Caco-2 (cell line): Measurements from ENCODE around the gene LEMD2. TPM values are rescaled to one million over a fixed set of nuclear protein-coding genes. Genes with fewer than 3 reads are reported as not detected.
"Not testable (repeated sequence)": the region's sequence is repeated elsewhere in the genome, so short reads cannot be mapped to it uniquely, and the experiment has no call there.

Experiments
- BruUV-seq: library from RNA; stranded (reverse); fragments of 400-500 nt; replicated peaks from 2 replicates; lab custom pipeline; 2021; lab: Mats Ljungman, UMichigan
- CTCF ChIA-PET: fragments of 300-600 bp; sonication (Branson Sonifier 250); formaldehyde crosslinking; loops from one replicate; lab custom pipeline; 2022; ENCODE audit warnings: antibody characterized with exemption; lab: Charles Lee
- POLR2A ChIA-PET: fragments of 300-600 bp; sonication (Branson Sonifier 250); formaldehyde crosslinking; loops from one replicate; lab custom pipeline; 2022; ENCODE audit warnings: antibody characterized with exemption; lab: Charles Lee
- DNase-seq, 2 experiments: peaks; one replicate each; pipeline versions ENCODE4 v3.0.0 to v3.0.0-alpha.2; 2020 to 2022
- H3K27me3 ChIP-seq: replicated peaks from 2 replicates; pipeline ENCODE4 v1.6.0; 2011; ENCODE audit warnings: low read length; ENCODE audit not compliant: control insufficient read depth, insufficient read depth
- H3K36me3 ChIP-seq: 2 replicates; pipeline ENCODE4 v1.5.1; 2011; ENCODE audit warnings: low read length; ENCODE audit not compliant: control insufficient read depth, insufficient read depth
- H3K4me1 ChIP-seq: fragments of 250-450 bp; sonication (Bioruptor Pico); 2 replicates; pipeline ENCODE4 v1.5.1; 2020; ENCODE audit warnings: mild to moderate bottlenecking
- H3K4me3 ChIP-seq: 2 replicates; pipeline ENCODE4 v1.5.1; 2011; ENCODE audit warnings: low read depth, mild to moderate bottlenecking, control low read depth, low read length
- H3K9me3 ChIP-seq: fragments of 250-450 bp; sonication (Bioruptor Pico); 2 replicates; pipeline ENCODE4 v1.5.1; 2020; ENCODE audit warnings: mild to moderate bottlenecking, moderate library complexity
- H3K27ac Mint-ChIP-seq: one replicate; pipeline ENCODE4 v1.8.0; 2022; ENCODE audit warnings: mixed read lengths; ENCODE audit not compliant: unreplicated experiment
- H3K27me3 Mint-ChIP-seq: one replicate; pipeline ENCODE4 v1.8.0; 2022; ENCODE audit warnings: mixed read lengths; ENCODE audit not compliant: insufficient read depth, unreplicated experiment
- H3K36me3 Mint-ChIP-seq: one replicate; pipeline ENCODE4 v1.8.0; 2022; ENCODE audit warnings: mild to moderate bottlenecking, mixed read lengths; ENCODE audit not compliant: insufficient read depth, unreplicated experiment
- H3K4me1 Mint-ChIP-seq: one replicate; pipeline ENCODE4 v1.8.0; 2022; ENCODE audit warnings: low read depth, mixed read lengths; ENCODE audit not compliant: unreplicated experiment
- H3K4me3 Mint-ChIP-seq: one replicate; pipeline ENCODE4 v1.8.0; 2022; ENCODE audit warnings: mild to moderate bottlenecking, moderate library complexity, mixed read lengths; ENCODE audit not compliant: unreplicated experiment
- H3K9me3 Mint-ChIP-seq: one replicate; pipeline ENCODE4 v1.8.0; 2022; ENCODE audit warnings: mixed read lengths; ENCODE audit not compliant: unreplicated experiment
- CTCF ChIP-seq, 2 experiments: fragments of 200-600 bp in 1 of 2; IDR thresholded peaks; 1 replicate in 1 of 2; 2 replicates in 1 of 2; pipeline versions ENCODE4 v1.5.1 to v1.8.0; 2011 to 2022; ENCODE audit warnings: antibody characterized with exemption in 1 of 2, control low read depth in 1 of 2, inconsistent platforms in 1 of 2, low read depth in 1 of 2, low read length in 1 of 2, mild to moderate bottlenecking in 1 of 2, moderate library complexity in 1 of 2; ENCODE audit not compliant: insufficient read depth in 1 of 2, severe bottlenecking in 1 of 2, unreplicated experiment in 1 of 2
- intact Hi-C: fragments of 100-400 bp; cut with micrococcal nuclease; formaldehyde crosslinking; loops from one replicate; pipeline ENCODE4 v1.10.0; 2022; ENCODE audit not compliant: unreplicated experiment
- total RNA-seq: library from RNA; stranded (reverse); gene quantifications from 2 replicates; pipeline ENCODE4 v1.2.3, GENCODE V29; 2022

The LEMD2 gene
- total RNA-seq, 1 experiment from 2014 or later, result 53.2 TPM

- ChIA-PET POLR2A (no interaction called here), CTCF (interaction anchor here (0.6 kb wide), 1 partner anchor 11 kb away, joined by 3 read pairs; no protein-coding TSS in a partner anchor)
- intact Hi-C loops, result no loop called here
- Histone ChIP-seq H3K36me3 (no peaks in the 10 kb centered on the region), H3K27me3 (no peaks in the 10 kb centered on the region), H3K4me1 (peaks cover 37% of the 10 kb centered on the region), H3K9me3 (no peaks in the 10 kb centered on the region), H3K4me3 (no peak overlapping the region)
- H3K4me3 Mint-ChIP-seq, result no peak overlapping the region
- H3K27me3 Mint-ChIP-seq, result no peaks in the 10 kb centered on the region
- H3K36me3 Mint-ChIP-seq, result no peaks in the 10 kb centered on the region
- H3K9me3 Mint-ChIP-seq, result no peaks in the 10 kb centered on the region
- BruUV-seq, result no TSS peak
- H3K27ac Mint-ChIP-seq, result no peak overlapping the region
- DNase-seq, result no peak
- TF ChIP-seq CTCF (IDR thresholded peaks at IDR 0.05; ENCODE audit: insufficient read depth in 1 of 2, low read depth in 1 of 2, low read length in 1 of 2, severe bottlenecking in 1 of 2, unreplicated experiment in 1 of 2), result no peak
- H3K4me1 Mint-ChIP-seq, result peaks cover 23% of the 10 kb centered on the region
Observed at GRCh38 chr6:33836806-33837469, 48.0 kb upstream of the LEMD2 start.

- TF ChIP-seq CTCF (IDR thresholded peaks at IDR 0.05; ENCODE audit: insufficient read depth in 1 of 2, low read depth in 1 of 2, low read length in 1 of 2, severe bottlenecking in 1 of 2, unreplicated experiment in 1 of 2), result no peak
- H3K4me3 ChIP-seq, result no peak overlapping the region
- ChIA-PET POLR2A (no interaction called here), CTCF (interaction anchor here (0.5 kb wide), 1 partner anchor 197 kb away, joined by 3 read pairs; no protein-coding TSS in a partner anchor)
- no peaks in the 10 kb centered on the region for H3K27me3 Mint-ChIP-seq
- no peaks in the 10 kb centered on the region for H3K36me3 ChIP-seq
- no peak for DNase-seq
- H3K9me3 Mint-ChIP-seq, result no peaks in the 10 kb centered on the region
- BruUV-seq, result no TSS peak
- H3K27me3 ChIP-seq, result no peaks in the 10 kb centered on the region
- H3K4me1 Mint-ChIP-seq, result peaks cover 20% of the 10 kb centered on the region
- no peaks in the 10 kb centered on the region for H3K9me3 ChIP-seq
- no peak overlapping the region for H3K27ac Mint-ChIP-seq
- peaks cover 4% of the 10 kb centered on the region for H3K36me3 Mint-ChIP-seq
- intact Hi-C loops, result no loop called here
- H3K4me1 ChIP-seq, result peaks cover 21% of the 10 kb centered on the region
- no peak overlapping the region for H3K4me3 Mint-ChIP-seq
Observed at GRCh38 chr6:33834401-33835392, 45.8 kb upstream of the LEMD2 start.

- Histone ChIP-seq H3K36me3 (no peaks in the 10 kb centered on the region), H3K4me3 (no peak overlapping the region), H3K27me3 (no peaks in the 10 kb centered on the region), H3K9me3 (no peaks in the 10 kb centered on the region), H3K4me1 (peaks cover 16% of the 10 kb centered on the region)
- POLR2A ChIA-PET, result no interaction called here
- Mint-ChIP-seq H3K4me1 (peaks cover 21% of the 10 kb centered on the region), H3K4me3 (no peak overlapping the region), H3K36me3 (peaks cover 4% of the 10 kb centered on the region), H3K9me3 (no peaks in the 10 kb centered on the region), H3K27ac (peak overlapping the region; percentile 43), H3K27me3 (no peaks in the 10 kb centered on the region)
- CTCF ChIA-PET, result no interaction called here
- BruUV-seq, result no TSS peak
- TF ChIP-seq CTCF (IDR thresholded peaks at IDR 0.05; ENCODE audit: insufficient read depth in 1 of 2, low read depth in 1 of 2, low read length in 1 of 2, severe bottlenecking in 1 of 2, unreplicated experiment in 1 of 2), result no peak
- no peak for DNase-seq
- intact Hi-C loops, result no loop called here
Observed at GRCh38 chr6:33833599-33833998, 44.7 kb upstream of the LEMD2 start.

GRCh38 chr6:33832831-33833230 is 43.9 kb upstream of the LEMD2 start:
- H3K4me3 ChIP-seq, CTCF ChIA-PET, H3K27ac Mint-ChIP-seq, BruUV-seq, H3K9me3 Mint-ChIP-seq, H3K27me3 Mint-ChIP-seq, H3K27me3 ChIP-seq, H3K36me3 ChIP-seq, H3K36me3 Mint-ChIP-seq, H3K4me3 Mint-ChIP-seq, intact Hi-C loops, H3K9me3 ChIP-seq, POLR2A ChIA-PET, DNase-seq: not testable (repeated sequence)
- peaks cover 23% of the 10 kb centered on the region for H3K4me1 Mint-ChIP-seq
- H3K4me1 ChIP-seq, result peaks cover 18% of the 10 kb centered on the region
